Hematopoietic multipotent progenitor cell treated with erythropoietin and hydrocortisone succinate and interleukin-3 and kit ligand, for 6 days (in vitro differentiated cells): ENCODE measurements around the gene GNAI1.

Source experiments
- DNase-seq: peaks from one replicate; pipeline ENCODE4 v3.0.0-alpha.2; 2015

GNAI1 gene

GRCh38 chr7:80257756-80258155 lies 123.1 kb downstream of the GNAI1 start:
- DNase-seq, result no peak

GRCh38 chr7:80260606-80261005 lies 126.0 kb downstream of the GNAI1 start:
- DNase-seq, result no peak

- DNase-seq, result no peak
These were observed 128.7 kb downstream of the GNAI1 start for GRCh38 chr7:80263333-80263732.

- no peak for DNase-seq
These were observed 129.2 kb downstream of the GNAI1 start for GRCh38 chr7:80263821-80264220.

GRCh38 chr7:80264769-80265495 lies 130.3 kb downstream of the GNAI1 start:
- no peak for DNase-seq

GRCh38 chr7:80272560-80273239 lies 138.1 kb downstream of the GNAI1 start:
- no peak for DNase-seq

- no peak for DNase-seq
These were observed 138.7 kb downstream of the GNAI1 start for GRCh38 chr7:80273327-80273726.

GRCh38 chr7:80275192-80275605 lies 140.6 kb downstream of the GNAI1 start:
- no peak for DNase-seq
